Lower lobe of right lung (tissue), 2 donors: ENCODE results near the gene MCF2L. TPM values are rescaled to one million over a fixed set of nuclear protein-coding genes. Genes with fewer than 3 reads are reported as not detected.

Experiments used
- ATAC-seq, 2 donors: fragments of 200-7000 bp; cut with Tn5 transposase; one replicate each; pipeline ENCODE4 v1.9.1; 2020 to 2022; ENCODE audit warnings: mild to moderate bottlenecking in 2 of 2, moderate library complexity in 2 of 2
- DNase-seq: peaks from one replicate; pipeline ENCODE4 v3.0.0-alpha.2; 2020
- H3K27ac ChIP-seq: fragments of 200-600 bp; one replicate; pipeline ENCODE4 v1.8.0; 2022
- H3K27me3 ChIP-seq: fragments of 200-600 bp; one replicate; pipeline ENCODE4 v1.8.0; 2022; ENCODE audit warnings: low read depth
- H3K36me3 ChIP-seq: fragments of 200-600 bp; one replicate; pipeline ENCODE4 v1.8.0; 2022; ENCODE audit warnings: mild to moderate bottlenecking
- H3K4me1 ChIP-seq: fragments of 200-600 bp; one replicate; pipeline ENCODE4 v1.8.0; 2022
- H3K4me3 ChIP-seq: fragments of 200-600 bp; one replicate; pipeline ENCODE4 v1.8.0; 2022; ENCODE audit warnings: mild to moderate bottlenecking
- H3K9me3 ChIP-seq: fragments of 200-600 bp; one replicate; pipeline ENCODE4 v1.8.0; 2022
- intact Hi-C: fragments of 100-400 bp; cut with DNase I; formaldehyde crosslinking; loops from one replicate; pipeline ENCODE4 v1.11.0; 2022
- total RNA-seq: library from RNA; stranded (reverse); fragmentation: NEBNext Ultra II Directional; extraction: Animal tissue kit (Norgen Biotek cat#: 25700); gene quantifications from one replicate; pipeline ENCODE4 v1.2.1, GENCODE V29; 2021
- TF ChIP-seq, protein P1 (sequence below): fragments of 200-600 bp; IDR thresholded peaks from one replicate; pipeline ENCODE4 v1.8.0; 2022; ENCODE audit warnings: antibody characterized with exemption, mild to moderate bottlenecking
- donor health status: DM: no; HTN: yes; CAD: no; lungs with severe emphysema.

MCF2L gene
- total RNA-seq, 1 donor from 2014 or later: 42.4 TPM

DNA sequence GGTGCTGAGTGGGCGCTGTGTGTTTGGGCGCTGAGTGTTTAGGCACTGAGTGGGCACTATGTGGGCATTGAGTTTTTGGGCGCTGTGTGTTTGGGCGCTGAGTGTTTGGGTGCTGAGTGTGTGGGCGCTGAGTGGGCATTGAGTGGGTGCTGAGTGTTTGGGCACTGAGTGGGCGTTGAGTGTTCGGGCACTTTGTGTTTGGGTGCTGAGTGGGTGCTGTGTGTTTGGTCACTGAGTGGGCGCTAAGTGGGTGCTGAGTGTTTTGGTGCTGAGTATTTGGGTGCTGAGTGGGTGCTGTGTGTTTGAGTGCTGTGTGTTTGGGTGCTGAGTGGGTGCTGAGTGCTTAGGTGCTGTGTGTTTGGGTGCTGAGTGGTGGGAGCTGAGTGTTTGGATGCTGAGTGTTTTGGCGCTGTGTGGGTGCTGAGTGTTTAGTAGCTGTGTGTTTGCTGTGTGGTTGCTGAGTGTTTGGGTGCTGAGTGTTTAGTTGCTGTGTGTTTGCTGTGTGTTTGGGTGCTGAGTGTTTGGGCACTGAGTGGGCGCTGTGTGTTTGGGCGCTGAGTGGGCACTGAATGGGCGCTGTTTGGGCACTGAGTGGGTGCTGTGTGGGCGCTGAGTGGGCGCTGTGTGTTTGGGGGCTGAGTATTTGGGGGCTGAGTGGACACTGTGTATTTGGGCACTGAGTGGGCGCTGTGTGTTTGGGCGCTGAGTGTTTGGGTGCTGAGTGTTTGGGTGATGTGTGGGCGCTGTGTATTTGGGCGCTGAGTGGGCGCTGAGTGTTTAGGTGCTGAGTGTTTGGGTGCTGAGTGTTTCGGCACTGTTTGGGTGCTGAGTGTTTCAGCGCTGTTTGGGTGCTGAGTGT is 89.3 kb downstream of the MCF2L start:
- DNase-seq (peak; percentile 14), ATAC-seq (no peak)
- no peaks in the 10 kb centered on the region for H3K4me1 ChIP-seq
- no peak overlapping the region for H3K27ac ChIP-seq
- TF ChIP-seq, protein P1, sequence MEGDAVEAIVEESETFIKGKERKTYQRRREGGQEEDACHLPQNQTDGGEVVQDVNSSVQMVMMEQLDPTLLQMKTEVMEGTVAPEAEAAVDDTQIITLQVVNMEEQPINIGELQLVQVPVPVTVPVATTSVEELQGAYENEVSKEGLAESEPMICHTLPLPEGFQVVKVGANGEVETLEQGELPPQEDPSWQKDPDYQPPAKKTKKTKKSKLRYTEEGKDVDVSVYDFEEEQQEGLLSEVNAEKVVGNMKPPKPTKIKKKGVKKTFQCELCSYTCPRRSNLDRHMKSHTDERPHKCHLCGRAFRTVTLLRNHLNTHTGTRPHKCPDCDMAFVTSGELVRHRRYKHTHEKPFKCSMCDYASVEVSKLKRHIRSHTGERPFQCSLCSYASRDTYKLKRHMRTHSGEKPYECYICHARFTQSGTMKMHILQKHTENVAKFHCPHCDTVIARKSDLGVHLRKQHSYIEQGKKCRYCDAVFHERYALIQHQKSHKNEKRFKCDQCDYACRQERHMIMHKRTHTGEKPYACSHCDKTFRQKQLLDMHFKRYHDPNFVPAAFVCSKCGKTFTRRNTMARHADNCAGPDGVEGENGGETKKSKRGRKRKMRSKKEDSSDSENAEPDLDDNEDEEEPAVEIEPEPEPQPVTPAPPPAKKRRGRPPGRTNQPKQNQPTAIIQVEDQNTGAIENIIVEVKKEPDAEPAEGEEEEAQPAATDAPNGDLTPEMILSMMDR: no peak
- no peaks in the 10 kb centered on the region for H3K36me3 ChIP-seq
- no peaks in the 10 kb centered on the region for H3K9me3 ChIP-seq
- no peak overlapping the region for H3K4me3 ChIP-seq
- no peaks in the 10 kb centered on the region for H3K27me3 ChIP-seq
- intact Hi-C loops: no loop called here

DNA sequence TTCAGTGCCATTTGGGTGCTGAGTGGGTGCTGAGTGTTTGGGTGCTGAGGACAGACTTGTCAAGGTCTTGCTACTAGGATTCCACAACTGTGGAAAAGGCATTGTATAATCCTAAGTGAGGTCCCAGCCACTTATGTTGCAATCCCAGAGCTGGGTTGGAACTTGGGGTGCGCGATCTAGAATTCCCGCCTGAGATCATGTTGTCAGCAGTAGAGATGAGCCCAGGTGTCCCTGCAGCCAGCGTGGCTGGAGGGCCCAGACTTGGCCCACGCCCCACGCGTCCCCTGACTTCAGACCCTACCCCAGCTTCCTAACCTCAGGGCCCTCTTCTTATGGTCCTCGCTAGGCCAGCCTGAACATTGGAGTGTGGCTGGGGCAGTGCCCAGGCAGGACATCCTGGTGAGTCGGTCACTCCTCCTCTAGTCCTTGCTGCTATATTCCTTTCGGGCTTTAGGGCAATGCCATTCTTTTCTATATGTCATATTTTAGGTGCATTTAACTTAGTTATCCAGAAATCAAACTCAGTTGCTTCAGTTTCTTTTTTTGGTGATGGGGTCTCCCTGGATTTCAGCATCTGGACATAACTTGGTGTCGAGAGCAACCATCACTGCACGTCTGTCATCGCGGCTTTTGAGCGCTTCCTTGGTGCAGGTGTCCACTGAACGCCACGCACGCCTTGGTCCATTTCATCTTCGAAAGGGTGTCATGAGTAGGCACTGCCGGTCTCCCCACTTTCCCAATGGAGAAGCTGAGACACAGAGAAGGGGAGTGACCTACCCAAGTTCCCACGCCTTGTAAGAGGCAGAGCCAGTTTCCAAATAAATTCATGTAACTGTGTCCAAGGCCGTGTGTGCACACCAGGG is 90.2 kb downstream of the MCF2L start:
- H3K9me3 ChIP-seq: no peaks in the 10 kb centered on the region
- no peaks in the 10 kb centered on the region for H3K36me3 ChIP-seq
- H3K27ac ChIP-seq: no peak overlapping the region
- intact Hi-C loops: no loop called here
- no peak overlapping the region for H3K4me3 ChIP-seq
- no peaks in the 10 kb centered on the region for H3K4me1 ChIP-seq
- peak; percentile 26 for DNase-seq
- no peak for ATAC-seq
- TF ChIP-seq, protein P1: no peak
- H3K27me3 ChIP-seq: no peaks in the 10 kb centered on the region

DNA sequence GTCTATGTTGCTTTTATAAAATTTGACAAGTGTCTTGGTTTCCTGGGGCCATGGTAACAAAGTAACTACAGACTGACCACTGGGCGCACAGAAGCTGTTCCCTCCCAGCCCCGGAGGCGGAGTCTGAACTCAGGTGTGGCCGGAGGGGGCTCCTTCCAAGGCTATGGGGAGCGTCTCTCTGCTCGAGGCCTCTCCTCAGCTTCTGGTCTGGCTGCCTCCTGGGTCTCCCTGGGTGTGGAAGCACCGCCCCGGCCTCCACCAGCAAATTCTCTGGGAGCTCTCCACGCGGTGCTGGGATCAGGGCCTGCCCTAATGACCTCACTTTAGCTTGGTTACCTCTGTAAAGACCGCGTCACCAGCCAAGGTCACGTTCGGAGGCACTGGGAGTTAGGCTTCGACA is 90.9 kb downstream of the MCF2L start:
- intact Hi-C loops: no loop called here
- no peak for ATAC-seq
- DNase-seq: peak; percentile 28

DNA sequence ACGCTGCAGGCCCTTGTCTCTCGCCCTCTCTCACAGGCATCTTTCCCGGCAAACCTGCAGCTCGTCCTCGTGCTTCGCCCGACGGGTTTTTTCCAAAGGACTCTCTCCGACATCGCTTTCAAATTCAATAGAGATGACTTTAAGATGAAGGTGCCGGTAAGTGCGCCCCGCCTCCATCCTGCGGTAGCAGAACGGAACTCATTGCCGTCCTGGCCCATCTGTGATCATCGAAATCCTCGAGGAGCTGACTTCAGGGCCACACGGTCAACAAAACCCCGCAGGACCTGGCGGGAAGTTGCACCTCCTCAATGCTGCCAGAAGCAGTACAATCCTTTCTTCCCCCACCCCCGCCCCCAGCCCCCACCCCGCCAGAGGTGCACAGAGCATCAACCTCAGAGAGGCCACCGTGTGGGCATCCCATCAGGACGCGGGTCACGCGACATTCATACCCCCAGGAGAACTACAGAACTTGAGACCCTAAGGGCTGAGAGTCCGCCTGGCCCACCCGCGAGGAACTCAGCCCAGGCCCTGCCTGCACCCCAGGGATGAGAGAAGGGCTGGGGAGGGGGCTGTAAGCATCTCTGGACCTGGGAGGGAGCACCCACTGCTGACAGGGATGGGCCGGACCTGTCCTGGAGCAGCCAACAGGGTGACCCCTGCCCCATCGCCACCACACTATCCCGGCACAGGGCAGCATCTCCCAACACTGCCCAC is 91.7 kb downstream of the MCF2L start:
- intact Hi-C loops: no loop called here

More for the DNA sequence above, 90.9 kb downstream of the MCF2L start:
- H3K36me3 ChIP-seq: no peaks in the 10 kb centered on the region
- H3K27me3 ChIP-seq: no peaks in the 10 kb centered on the region
- no peaks in the 10 kb centered on the region for H3K4me1 ChIP-seq
- TF ChIP-seq, protein P1: no peak
- no peaks in the 10 kb centered on the region for H3K9me3 ChIP-seq
- no peak overlapping the region for H3K27ac ChIP-seq
- no peak overlapping the region for H3K4me3 ChIP-seq

DNA sequence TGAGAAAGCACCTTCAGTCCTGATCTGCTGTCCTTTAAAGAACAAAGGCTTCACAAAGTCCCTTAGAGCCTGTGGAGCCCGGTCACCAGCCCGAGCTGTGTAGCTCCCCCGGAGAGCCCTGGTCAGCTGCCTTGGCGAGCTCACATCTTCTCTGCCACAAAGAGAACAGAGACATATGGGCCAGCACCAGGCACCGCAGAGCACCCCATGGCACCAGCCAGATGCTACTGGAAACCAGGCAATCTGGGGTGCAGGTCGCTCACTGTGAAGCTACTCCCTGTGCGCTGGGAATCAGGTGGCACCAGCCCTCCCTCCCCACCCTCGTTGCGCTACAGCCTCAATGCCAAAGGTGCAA is 92.2 kb downstream of the MCF2L start:
- Histone ChIP-seq H3K4me1 (no peaks in the 10 kb centered on the region), H3K9me3 (no peaks in the 10 kb centered on the region), H3K36me3 (no peaks in the 10 kb centered on the region), H3K27me3 (no peaks in the 10 kb centered on the region), H3K27ac (no peak overlapping the region), H3K4me3 (no peak overlapping the region)
- TF ChIP-seq, protein P1: no peak
- intact Hi-C loops: no loop called here
- DNase-seq: peak; percentile 28
- no peak for ATAC-seq

More for the DNA sequence above, 91.7 kb downstream of the MCF2L start:
- ATAC-seq (no peak), DNase-seq (peak; percentile 39)
- Histone ChIP-seq H3K36me3 (no peaks in the 10 kb centered on the region), H3K27ac (no peak overlapping the region), H3K4me3 (no peak overlapping the region), H3K4me1 (no peaks in the 10 kb centered on the region), H3K9me3 (no peaks in the 10 kb centered on the region), H3K27me3 (no peaks in the 10 kb centered on the region)
- TF ChIP-seq, protein P1: no peak
